Astrocyte of the cerebellum (primary cell): Measurements from ENCODE around the gene CSMD2.

Experiments used
- DNase-seq: peaks from one replicate; pipeline ENCODE4 v3.0.0-alpha.2; 2011; ENCODE audit warnings: low read depth
- H3K4me3 ChIP-seq: 2 replicates; pipeline ENCODE4 v1.5.1; 2011; ENCODE audit warnings: mild to moderate bottlenecking, low read depth, low read length, moderate library complexity
- in situ Hi-C: cut with HindIII; loops from 2 replicates; pipeline ENCODE4 v1.10.0; 2017; ENCODE audit warnings: low sequenced_read_pairs
- TF ChIP-seq, protein P1 (sequence below): IDR thresholded peaks from 2 replicates; pipeline ENCODE4 v1.5.1; 2012; ENCODE audit warnings: low read length, low read depth, moderate library complexity, mild to moderate bottlenecking; ENCODE audit errors: missing control alignments

CSMD2 gene

DNA sequence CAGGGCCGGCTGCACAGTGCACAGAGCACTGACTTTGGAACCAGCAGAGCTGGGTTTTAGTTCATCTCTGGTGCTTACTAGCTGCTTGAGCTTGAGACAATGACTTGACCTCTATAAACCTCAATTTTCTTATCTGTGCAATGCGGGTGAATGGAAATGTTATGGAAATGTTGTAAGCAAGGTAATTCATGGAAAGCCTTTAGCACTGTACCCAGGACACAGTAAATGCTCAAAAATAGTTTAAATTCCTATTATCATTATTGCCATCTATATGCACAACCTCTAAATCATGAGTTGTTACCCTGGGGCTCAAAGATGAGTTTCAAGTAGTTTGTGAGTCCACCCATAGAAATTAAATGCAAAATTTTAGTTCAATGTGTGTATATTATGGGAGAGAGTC, 99.5 kb downstream of the CSMD2 start:
- in situ Hi-C loops, result no loop called here
- TF ChIP-seq, protein P1, sequence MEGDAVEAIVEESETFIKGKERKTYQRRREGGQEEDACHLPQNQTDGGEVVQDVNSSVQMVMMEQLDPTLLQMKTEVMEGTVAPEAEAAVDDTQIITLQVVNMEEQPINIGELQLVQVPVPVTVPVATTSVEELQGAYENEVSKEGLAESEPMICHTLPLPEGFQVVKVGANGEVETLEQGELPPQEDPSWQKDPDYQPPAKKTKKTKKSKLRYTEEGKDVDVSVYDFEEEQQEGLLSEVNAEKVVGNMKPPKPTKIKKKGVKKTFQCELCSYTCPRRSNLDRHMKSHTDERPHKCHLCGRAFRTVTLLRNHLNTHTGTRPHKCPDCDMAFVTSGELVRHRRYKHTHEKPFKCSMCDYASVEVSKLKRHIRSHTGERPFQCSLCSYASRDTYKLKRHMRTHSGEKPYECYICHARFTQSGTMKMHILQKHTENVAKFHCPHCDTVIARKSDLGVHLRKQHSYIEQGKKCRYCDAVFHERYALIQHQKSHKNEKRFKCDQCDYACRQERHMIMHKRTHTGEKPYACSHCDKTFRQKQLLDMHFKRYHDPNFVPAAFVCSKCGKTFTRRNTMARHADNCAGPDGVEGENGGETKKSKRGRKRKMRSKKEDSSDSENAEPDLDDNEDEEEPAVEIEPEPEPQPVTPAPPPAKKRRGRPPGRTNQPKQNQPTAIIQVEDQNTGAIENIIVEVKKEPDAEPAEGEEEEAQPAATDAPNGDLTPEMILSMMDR, result no peak
- no peak for DNase-seq
- no peak overlapping the region for H3K4me3 ChIP-seq

DNA sequence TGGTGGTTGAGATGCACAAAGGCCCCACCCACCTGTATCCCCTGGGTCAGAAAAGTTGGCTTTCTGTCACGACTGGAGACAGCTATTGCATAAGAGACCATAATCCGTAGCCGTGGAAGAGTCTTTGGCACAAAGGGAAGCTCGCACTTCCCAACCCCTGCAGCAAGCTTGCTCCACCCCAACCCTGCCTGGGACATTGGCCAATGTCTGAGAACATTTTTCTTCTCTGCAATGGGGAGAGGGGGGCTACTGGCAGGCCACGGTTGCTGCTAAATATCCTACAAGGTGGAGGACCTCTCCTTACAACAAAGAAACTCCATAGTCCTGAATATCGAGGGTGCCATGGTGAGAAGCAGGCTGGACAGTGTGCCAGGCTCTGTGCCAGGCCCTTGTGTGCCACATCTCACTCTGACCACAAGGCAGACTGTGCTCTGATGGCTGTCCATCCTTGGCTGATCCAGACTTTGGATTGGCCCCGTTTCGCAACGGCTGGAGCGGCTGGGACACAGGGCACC, 104.1 kb downstream of the CSMD2 start:
- in situ Hi-C loops, result no loop called here
- TF ChIP-seq, protein P1, result no peak
- DNase-seq, result no peak
- no peak overlapping the region for H3K4me3 ChIP-seq

DNA sequence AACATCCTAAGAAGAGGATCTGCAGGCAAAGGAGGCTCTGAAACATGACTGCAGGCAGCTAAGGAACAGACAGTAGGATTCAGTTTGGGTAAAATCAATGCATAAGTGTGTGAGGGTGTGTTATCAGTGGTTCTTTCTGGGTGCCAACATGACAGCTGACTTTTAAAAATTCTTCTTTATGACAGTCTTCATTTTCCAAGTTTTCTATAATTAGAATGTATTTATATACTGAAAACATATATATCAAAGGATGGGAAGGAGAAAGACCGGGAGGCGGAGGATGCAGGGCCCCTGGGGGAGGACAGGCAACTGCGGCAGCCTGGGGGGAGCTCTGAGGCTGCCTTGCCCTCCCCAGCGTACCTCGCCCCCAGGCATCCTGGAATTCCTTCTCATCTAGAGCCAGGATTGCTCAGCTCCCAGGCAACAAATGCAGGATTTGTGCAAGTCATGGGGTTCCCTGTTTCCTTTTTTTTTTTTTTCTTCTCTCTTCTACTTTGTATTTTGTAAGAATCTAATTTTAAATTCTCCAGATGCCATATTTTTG, 104.8 kb downstream of the CSMD2 start:
- no peak for DNase-seq
- no peak overlapping the region for H3K4me3 ChIP-seq
- TF ChIP-seq, protein P1, result no peak
- in situ Hi-C loops, result no loop called here

DNA sequence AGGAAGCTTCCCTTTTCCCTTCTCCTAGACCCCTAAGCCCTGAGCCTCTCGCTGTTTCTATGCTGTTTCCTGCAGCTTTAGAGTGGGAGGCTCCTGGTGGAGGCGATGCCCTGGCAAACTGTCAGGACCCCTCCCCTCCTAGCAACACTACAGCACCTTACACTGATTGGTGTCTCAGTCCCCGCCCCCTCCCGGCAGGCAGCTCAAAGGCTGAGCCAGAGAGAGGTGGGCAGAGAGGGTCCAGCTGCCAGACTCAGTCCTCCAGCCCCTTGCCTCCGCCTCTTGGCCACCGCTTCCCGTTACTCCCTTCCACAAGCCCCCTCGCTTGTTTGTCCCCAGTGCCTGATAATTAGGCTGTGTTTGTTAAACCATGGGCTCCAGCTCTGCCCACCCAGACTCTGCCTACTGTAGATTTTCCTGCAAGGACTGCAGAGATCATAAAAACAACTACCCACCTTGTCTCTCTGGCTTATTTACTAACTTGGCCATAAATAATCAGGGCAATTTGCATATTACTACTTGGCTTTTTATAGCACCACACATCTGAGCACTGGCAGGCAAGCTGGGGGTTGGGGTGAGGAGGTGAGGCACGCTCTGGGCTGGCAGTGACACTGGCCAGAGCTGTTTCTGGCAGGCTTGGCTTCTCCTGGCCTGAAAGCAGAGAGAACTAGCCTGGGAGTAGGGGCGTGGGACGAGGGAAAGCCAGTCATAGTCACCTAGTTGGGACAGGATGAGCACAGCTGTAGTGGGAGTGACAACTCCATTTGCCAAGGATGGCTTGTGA, 107.5 kb downstream of the CSMD2 start:
- in situ Hi-C loops, result no loop called here
- DNase-seq, result no peak
- H3K4me3 ChIP-seq, result no peak overlapping the region
- TF ChIP-seq, protein P1, result no peak

DNA sequence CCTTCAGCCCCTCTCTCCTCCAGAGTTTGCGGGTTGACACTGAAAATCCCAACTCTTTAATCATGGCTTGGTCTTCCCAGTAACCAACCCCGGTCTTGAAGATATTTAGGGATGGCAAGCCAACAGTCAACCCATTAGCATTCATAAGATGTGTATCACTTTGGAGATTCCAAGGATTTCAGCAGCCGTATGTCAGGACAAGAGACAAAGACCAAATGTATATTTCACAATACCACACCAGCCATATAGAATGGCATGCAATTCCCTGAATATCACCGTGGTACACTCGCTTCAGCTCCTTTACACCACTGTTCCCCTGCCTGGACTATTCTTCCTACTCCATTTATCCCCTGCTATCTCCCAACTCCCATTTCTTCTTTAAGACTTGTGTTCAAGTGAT, 109.2 kb downstream of the CSMD2 start:
- H3K4me3 ChIP-seq, result no peak overlapping the region
- TF ChIP-seq, protein P1, result no peak
- DNase-seq, result no peak
- in situ Hi-C loops, result no loop called here

DNA sequence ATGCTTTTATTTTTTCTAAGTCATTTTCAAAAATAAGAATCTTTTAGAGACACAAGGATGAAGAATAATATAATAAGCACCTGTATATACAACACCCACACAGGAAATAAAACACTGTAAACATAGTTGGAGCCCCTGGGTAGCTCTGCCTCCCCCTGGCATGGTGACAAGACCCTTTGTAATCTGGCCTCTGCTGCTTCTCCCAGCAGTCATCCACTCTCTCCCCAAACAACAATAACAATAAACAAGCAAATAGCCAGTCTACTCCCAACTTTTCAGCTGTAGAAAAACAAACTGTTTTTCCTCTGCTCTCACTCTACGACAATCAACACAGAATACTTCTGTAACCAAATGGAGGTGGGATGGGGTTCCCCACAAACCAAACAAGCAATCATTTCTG, 110.1 kb downstream of the CSMD2 start:
- DNase-seq, result no peak
- H3K4me3 ChIP-seq, result no peak overlapping the region
- TF ChIP-seq, protein P1, result no peak
- in situ Hi-C loops, result no loop called here
